Cardiac muscle cell (in vitro differentiated cells and primary cell): ENCODE measurements around the gene TMEM18. TPM values are rescaled to one million over a fixed set of nuclear protein-coding genes. Genes with fewer than 3 reads are reported as not detected.

Experiments used
- DNase-seq, 2 donors: peaks; one replicate each; pipeline versions ENCODE4 v3.0.0 to v3.0.0-alpha.2; 2010 to 2017; ENCODE audit warnings: low read depth in 1 of 2, low spot score in 1 of 2
- H3K27ac ChIP-seq: fragments of 200-600 bp; sonication (generic); 2 replicates; pipeline ENCODE4 v1.5.1; 2016
- H3K27me3 ChIP-seq: fragments of 200-600 bp; sonication (generic); 2 replicates; pipeline ENCODE4 v1.6.0; 2016; ENCODE audit warnings: control low read depth
- H3K36me3 ChIP-seq: fragments of 200-600 bp; sonication (generic); 2 replicates; pipeline ENCODE4 v1.5.1; 2016; ENCODE audit warnings: control low read depth
- H3K4me1 ChIP-seq: fragments of 200-600 bp; sonication (generic); 2 replicates; pipeline ENCODE4 v1.8.1; 2017; ENCODE audit warnings: low read depth, mild to moderate bottlenecking, mixed run types
- H3K4me3 ChIP-seq: fragments of 200-600 bp; sonication (generic); 2 replicates; pipeline ENCODE4 v1.5.1; 2016; ENCODE audit warnings: mild to moderate bottlenecking
- H3K9me3 ChIP-seq: fragments of 200-600 bp; sonication (generic); 2 replicates; pipeline ENCODE4 v1.5.1; 2017; ENCODE audit warnings: low read depth, mild to moderate bottlenecking, control low read depth
- polyA plus RNA-seq: library from polyadenylated mRNA; unstranded; fragments of >200 nt; fragmentation: Nextera tagmentation; extraction: Ambion mirVana; gene quantifications from 2 replicates; pipeline ENCODE4 v1.2.1, GENCODE V29; 2016
- total RNA-seq: library from RNA; depleted of rRNA; stranded (reverse); fragments of >200 nt; gene quantifications from 2 replicates; pipeline ENCODE4 v1.2.3, GENCODE V29; 2016
- TF ChIP-seq, protein P1 (sequence below): IDR thresholded peaks from 2 replicates; pipeline ENCODE4 v1.5.1; 2012; ENCODE audit warnings: low read depth, mild to moderate bottlenecking, low read length

The TMEM18 gene
- total and polyA plus RNA-seq, 2 experiments from 2014 or later: 38.3 to 42.1 TPM

DNA sequence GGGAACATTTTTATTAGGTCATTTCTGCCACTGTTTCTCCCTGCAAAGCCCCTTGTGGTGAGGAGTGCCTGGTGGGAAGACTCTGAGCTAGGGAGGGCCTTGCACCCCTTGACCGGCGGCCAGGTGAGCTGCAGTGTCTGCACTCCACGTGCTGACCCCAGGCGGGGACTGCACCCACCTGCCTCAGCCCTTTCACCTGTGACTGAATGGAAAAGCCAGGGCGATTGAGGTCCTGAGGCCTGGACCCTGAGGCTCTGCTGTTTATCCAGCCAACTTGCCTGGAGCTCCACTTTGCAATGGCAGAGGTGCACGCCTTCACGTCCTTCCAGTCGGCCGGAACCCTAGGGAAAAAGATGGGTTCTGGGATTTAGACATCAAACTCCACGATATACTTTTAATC is 53.1 kb downstream of the TMEM18 start:
- DNase-seq: no peak
- no peak overlapping the region for H3K27ac ChIP-seq
- H3K4me3 ChIP-seq: no peak overlapping the region
- no peaks in the 10 kb centered on the region for H3K4me1 ChIP-seq
- H3K36me3 ChIP-seq: no peaks in the 10 kb centered on the region
- TF ChIP-seq, protein P1, sequence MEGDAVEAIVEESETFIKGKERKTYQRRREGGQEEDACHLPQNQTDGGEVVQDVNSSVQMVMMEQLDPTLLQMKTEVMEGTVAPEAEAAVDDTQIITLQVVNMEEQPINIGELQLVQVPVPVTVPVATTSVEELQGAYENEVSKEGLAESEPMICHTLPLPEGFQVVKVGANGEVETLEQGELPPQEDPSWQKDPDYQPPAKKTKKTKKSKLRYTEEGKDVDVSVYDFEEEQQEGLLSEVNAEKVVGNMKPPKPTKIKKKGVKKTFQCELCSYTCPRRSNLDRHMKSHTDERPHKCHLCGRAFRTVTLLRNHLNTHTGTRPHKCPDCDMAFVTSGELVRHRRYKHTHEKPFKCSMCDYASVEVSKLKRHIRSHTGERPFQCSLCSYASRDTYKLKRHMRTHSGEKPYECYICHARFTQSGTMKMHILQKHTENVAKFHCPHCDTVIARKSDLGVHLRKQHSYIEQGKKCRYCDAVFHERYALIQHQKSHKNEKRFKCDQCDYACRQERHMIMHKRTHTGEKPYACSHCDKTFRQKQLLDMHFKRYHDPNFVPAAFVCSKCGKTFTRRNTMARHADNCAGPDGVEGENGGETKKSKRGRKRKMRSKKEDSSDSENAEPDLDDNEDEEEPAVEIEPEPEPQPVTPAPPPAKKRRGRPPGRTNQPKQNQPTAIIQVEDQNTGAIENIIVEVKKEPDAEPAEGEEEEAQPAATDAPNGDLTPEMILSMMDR: no peak
- H3K27me3 ChIP-seq: peaks cover 11% of the 10 kb centered on the region
- no peaks in the 10 kb centered on the region for H3K9me3 ChIP-seq

DNA sequence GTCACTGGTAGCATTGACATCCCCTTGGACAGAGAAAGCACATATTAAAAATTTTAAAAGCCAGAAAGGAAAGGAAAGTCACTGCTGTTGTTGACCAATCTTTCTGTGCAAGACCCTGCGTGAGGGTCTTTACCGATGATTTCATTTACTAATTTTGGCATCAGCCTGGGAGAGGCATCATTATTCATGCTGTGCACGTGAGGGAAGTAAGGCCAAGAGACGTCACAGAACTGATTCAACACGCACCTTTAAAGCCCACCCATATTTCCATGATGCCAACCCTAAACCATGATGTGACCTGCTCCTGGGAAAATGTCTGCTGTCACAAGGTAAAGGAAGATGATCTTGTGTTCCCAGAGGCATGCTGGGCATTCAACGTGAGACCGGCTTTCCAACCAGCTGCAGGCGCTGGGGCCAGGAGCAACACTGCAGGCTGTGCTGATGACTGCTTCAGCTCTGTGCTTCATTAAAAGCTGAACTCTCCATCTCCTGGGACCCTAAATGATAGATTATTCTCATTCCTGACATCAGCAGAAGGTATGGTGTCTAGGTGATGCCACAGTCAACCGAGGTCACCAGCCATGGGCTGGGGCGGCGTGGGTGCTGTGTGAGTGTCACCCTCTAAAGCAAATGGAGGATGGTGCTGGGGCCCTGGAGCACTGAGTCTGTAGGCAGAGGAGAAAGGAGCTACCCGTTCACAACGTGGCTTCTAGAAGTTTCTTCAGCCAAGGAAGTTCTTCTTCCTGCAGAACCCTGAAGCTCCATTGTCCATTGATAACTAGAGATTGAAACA is 53.9 kb downstream of the TMEM18 start:
- H3K9me3 ChIP-seq: no peaks in the 10 kb centered on the region
- no peak overlapping the region for H3K27ac ChIP-seq
- H3K27me3 ChIP-seq: peaks cover 11% of the 10 kb centered on the region
- H3K4me1 ChIP-seq: no peaks in the 10 kb centered on the region
- TF ChIP-seq, protein P1: no peak
- no peaks in the 10 kb centered on the region for H3K36me3 ChIP-seq
- H3K4me3 ChIP-seq: no peak overlapping the region
- no peak for DNase-seq

DNA sequence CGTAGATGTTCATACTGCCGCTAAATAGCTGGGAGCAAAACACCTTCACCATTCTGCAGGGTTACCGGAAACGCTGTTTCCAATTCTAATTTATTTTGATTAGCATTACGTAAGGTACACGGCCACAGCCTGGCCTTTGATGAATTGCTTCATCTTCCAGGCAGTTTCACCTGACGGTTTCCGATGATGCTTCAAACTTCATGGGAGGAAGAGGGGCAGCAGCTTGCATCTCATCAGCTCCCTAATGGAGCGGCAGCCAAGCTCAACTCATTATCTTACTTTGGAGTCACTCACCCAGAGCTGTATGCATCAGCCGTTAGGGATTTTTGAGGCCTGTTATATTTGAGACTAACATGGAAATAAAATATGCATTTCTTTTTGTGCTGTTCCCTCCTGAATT is 54.8 kb downstream of the TMEM18 start:
- Histone ChIP-seq H3K36me3 (no peaks in the 10 kb centered on the region), H3K4me3 (no peak overlapping the region), H3K27me3 (peaks cover 7% of the 10 kb centered on the region), H3K9me3 (no peaks in the 10 kb centered on the region), H3K27ac (no peak overlapping the region), H3K4me1 (no peaks in the 10 kb centered on the region)
- TF ChIP-seq, protein P1: no peak
- no peak for DNase-seq

DNA sequence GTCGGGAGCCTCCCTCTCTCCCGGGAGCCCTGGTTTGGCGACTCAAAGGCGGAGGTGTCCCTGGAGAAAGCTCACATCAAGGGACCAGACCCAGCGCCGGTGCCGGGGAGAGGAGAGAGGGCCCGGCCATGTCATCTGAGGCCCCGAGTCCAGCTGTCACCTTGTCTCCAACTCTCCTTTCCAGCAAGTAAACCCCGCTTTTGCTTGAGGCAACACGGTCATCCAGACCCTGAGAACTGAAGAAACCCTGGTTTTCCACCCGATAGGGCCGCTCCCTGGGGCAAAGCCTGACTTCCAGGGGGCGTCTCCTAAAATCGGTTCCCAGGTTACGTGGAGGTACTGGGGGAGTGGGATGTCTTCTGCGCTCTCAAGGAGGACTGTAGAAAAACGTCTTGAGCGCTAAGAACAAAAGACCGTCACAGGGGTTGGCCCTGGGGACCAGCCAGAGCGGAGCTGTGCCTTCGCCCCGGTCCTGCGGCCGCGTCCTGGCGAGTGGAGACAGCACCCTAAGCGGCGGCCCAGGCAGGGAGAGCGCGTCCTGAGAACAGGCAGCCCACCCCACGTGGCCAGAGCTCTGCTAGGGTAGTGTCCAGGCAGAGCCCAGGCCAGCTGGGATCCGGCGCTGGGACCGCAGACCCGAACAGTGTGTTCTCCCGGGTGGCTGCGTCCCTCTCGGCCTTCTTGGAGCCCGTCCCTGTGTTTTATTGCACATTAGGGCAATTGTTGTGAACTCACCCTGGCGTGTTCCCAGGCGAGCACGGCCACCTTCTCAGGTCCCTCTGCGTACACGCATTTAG is 55.7 kb downstream of the TMEM18 start:
- H3K4me1 ChIP-seq: no peaks in the 10 kb centered on the region
- TF ChIP-seq, protein P1: no peak
- DNase-seq: no peak
- peaks cover 7% of the 10 kb centered on the region for H3K27me3 ChIP-seq
- no peaks in the 10 kb centered on the region for H3K36me3 ChIP-seq
- no peaks in the 10 kb centered on the region for H3K9me3 ChIP-seq
- H3K27ac ChIP-seq: no peak overlapping the region
- H3K4me3 ChIP-seq: no peak overlapping the region

DNA sequence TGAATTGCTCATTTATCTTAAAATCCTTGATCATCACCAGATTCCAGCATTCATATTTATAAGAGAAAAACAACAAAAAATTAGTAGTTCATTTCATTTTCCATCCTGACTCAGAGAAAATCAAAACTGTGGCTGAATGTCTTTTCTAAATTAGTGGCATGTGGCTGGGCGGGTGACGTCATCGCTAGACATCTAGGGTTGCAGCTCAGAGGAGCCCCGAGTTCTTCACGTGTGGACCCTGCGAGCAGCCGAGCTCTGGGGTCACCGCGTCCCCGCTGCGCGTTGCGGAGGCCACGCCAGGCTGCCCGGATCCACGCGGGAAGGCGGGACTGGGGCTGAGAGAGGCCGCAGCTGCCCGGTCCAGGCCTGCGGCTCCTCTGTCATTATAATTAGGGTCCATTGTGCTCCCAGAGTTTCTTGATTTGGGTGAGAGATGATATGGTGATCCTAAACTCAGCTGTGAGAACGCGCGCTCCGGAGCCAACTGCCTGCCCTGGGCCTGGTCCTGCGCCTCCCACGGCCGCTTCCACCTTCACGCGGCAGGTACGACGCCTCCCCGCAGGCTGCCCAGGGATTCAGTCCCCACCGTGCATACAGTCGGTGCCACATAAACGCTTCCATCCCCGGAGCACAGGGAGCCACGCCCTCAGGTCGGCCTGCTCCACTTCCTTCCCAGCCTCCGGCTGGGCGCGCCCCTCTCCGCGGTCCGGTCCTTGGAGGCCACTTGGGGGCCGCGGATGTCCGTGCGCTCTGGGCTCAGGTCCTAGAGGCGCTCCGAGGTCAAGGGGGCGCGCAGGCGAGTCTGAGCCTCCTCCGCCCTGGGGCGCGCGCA is 56.5 kb downstream of the TMEM18 start:
- H3K27me3 ChIP-seq: peaks cover 5% of the 10 kb centered on the region
- no peaks in the 10 kb centered on the region for H3K36me3 ChIP-seq
- no peak for DNase-seq
- TF ChIP-seq, protein P1: no peak
- H3K9me3 ChIP-seq: no peaks in the 10 kb centered on the region
- no peak overlapping the region for H3K4me3 ChIP-seq
- H3K4me1 ChIP-seq: no peaks in the 10 kb centered on the region
- H3K27ac ChIP-seq: no peak overlapping the region
